NCI-H510A treated with DMSO at 0.1 percent for 48 hours (cell line): ENCODE measurements around the gene SPTLC3.

Experiments
- DNase-seq: peaks from one replicate; lab custom pipeline; 2025; lab: John Stamatoyannopoulos, UW

SPTLC3 gene

DNA sequence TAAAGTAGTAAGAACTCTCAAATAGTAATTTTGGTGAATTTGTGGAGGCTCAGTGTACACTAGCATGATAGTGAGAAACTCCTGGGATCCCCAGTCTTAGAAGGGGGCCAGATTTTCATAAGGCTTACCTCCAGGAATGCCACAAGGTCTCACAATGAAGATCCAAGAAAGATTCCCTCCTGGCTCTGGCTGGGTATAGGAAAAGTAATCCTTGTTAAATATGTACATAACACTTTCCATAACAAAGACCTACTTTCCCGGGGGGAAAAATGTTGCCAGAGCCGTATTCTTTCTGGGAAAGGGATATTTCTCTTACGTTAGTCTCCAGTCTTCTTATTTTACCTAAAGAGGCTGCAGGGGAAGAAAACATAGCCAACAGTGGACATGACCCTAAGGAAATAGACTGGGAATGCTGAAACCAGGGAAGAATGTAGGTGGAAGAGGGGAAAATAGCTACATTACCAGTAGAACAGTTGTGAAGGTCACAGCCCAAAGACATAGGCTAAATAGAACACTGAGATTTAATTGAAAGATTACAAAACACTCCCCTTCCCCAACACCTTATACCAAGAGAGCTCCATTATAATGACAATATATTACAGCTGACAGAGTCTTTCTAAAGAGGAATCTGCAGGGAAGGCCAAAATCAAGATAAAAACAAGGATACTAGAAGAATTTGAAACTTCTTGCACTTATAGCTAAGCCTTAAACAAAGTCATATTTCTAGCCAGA, 177.4 kb downstream of the SPTLC3 start:
- no peak for DNase-seq

- no peak for DNase-seq
These were observed 179.1 kb downstream of the SPTLC3 start for GRCh38 chr20:13187899-13188298.

DNA sequence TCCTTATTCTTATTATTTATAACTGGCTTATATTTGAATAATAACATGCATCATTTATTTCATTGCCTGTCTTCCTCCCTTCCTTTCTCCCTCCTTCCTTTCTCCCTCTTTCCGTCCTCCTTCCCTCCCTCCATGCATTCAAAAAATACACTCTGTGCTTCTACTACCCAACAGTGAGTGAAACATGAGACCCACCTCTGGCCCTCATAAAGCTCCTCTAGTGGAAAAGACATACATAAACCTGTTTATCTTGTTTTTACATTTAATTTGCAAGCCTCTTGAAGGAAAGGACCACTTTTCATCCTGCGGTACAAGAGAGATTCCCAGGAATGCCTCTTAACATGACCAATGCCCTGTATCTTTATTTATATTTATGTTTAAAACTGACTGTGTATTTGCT, 190.5 kb downstream of the SPTLC3 start:
- peak; percentile 80 for DNase-seq

DNA sequence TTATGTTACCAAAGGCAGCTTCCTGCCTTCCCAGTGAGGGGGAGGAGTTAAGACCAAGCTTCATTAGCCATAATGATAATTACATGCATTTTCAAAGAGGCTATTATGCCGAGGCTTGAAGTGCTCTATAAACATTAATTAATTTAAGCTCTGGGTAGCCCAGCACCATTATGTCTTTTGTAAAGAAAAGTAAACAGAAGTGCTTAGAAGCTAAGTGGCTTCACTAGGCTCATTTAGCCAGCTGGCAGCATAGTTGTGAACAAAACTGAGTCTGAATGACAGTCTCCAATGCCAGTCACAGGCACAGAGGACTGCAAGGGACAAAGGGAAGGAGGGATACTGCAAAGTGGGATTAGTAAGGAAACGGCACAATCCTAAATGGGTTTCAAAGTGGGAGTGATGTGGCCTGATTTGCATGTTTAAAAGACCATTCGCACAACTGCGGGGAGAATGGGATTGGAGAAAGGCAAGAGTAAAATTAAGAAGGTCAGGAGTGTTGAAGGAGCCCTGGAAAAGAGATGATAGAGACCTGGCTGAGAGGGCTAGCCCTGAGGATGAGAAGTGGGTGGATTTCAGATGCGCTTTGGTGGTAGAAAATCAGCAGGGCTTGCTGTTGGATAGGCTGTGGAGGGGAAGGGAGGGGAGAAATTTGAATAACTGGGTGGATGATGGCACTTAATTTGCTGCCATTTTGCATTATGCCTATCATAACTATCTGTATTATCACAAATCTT, 192.2 kb downstream of the SPTLC3 start:
- DNase-seq: peak; percentile 92

- peak; percentile 55 for DNase-seq
These were observed 193.8 kb downstream of the SPTLC3 start for GRCh38 chr20:13202565-13202964.

- DNase-seq: no peak
These were observed 196.7 kb downstream of the SPTLC3 start for GRCh38 chr20:13205425-13205824.

GRCh38 chr20:13205848-13206434, 197.2 kb downstream of the SPTLC3 start:
- DNase-seq: no peak

GRCh38 chr20:13207016-13207415, 198.2 kb downstream of the SPTLC3 start:
- no peak for DNase-seq

- no peak for DNase-seq
These were observed 203.3 kb downstream of the SPTLC3 start for GRCh38 chr20:13211956-13212618.

- no peak for DNase-seq
These were observed 204.0 kb downstream of the SPTLC3 start for GRCh38 chr20:13212750-13213149.

- no peak for DNase-seq
These were observed 204.6 kb downstream of the SPTLC3 start for GRCh38 chr20:13213335-13213734.

DNA sequence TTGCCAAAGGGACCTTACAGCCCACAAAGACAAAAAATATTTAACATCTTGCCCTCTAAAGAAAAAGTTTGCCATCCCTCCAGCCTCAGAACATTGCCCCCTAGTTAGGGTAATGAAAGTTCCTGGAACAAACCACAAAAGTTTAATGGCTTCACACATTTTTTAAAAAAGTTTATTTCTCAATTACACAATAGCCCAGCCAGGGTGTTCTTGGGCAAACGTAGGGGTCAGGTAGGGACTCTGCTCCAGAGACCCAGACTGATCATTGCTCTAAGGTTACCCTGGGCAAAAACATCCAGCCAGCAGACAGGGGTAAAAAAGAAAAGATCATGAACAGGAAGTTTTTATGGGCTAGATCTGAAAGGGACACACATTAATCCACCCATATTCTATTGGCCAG, 207.8 kb downstream of the SPTLC3 start:
- no peak for DNase-seq
